Measurements from ENCODE around the gene PAXX. TPM values are rescaled to one million over a fixed set of nuclear protein-coding genes. Genes with fewer than 3 reads are reported as not detected.
"Not testable (repeated sequence)": the region's sequence is repeated elsewhere in the genome, so short reads cannot be mapped to it uniquely, and the experiment has no call there.

PAXX gene
- total RNA-seq, 4 donors from 2014 or later, result 14.2 to 39.5 (median 18.8) TPM

- H3K27ac ChIP-seq, result no peak overlapping the region
- DNase-seq, result no peak
- intact Hi-C loops (cut with DNase I; ENCODE audit: low total_unique reads), result loop anchor here (5.0 kb wide), 1 partner anchor 243 kb away; no protein-coding TSS in a partner anchor
- peaks cover 0 to 18% of the 10 kb centered on the region in 2 donors for H3K4me1 ChIP-seq
- no peak overlapping the region for H3K4me3 ChIP-seq
- H3K27me3 ChIP-seq, result no peaks in the 10 kb centered on the region
- no peaks in the 10 kb centered on the region for H3K36me3 ChIP-seq
- no peak for TF ChIP-seq CTCF (IDR thresholded peaks at IDR 0.05)
- no peak for TF ChIP-seq POLR2A (IDR thresholded peaks at IDR 0.05)
- no peaks in the 10 kb centered on the region for H3K9me3 ChIP-seq
Measured at GRCh38 chr9:137030006-137030405, 37.8 kb downstream of the PAXX start.

GRCh38 chr9:137030538-137031527 lies 38.6 kb downstream of the PAXX start:
- no peak for TF ChIP-seq CTCF (IDR thresholded peaks at IDR 0.05)
- no peak for TF ChIP-seq POLR2A (IDR thresholded peaks at IDR 0.05)
- Histone ChIP-seq H3K9me3 (no peaks in the 10 kb centered on the region), H3K36me3 (no peaks in the 10 kb centered on the region), H3K27ac (no peak overlapping the region), H3K4me3 (no peak overlapping the region), H3K4me1 (peaks cover 0 to 18% of the 10 kb centered on the region in 2 donors), H3K27me3 (no peaks in the 10 kb centered on the region)
- intact Hi-C loops (cut with DNase I; ENCODE audit: low total_unique reads), result loop anchor here (5.0 kb wide), 1 partner anchor 244 kb away; no protein-coding TSS in a partner anchor
- no peak for DNase-seq

- Histone ChIP-seq H3K4me1 (peaks cover 0 to 18% of the 10 kb centered on the region in 2 donors), H3K27me3 (no peaks in the 10 kb centered on the region), H3K27ac (no peak within 1 kb of the TSS), H3K9me3 (no peaks in the 10 kb centered on the region), H3K36me3 (no peaks in the 10 kb centered on the region), H3K4me3 (no peak within 1 kb of the TSS)
- no peak for DNase-seq
- intact Hi-C loops (cut with DNase I; ENCODE audit: low total_unique reads), result loop anchor here (5.0 kb wide), 1 partner anchor 245 kb away; no protein-coding TSS in a partner anchor
- TF ChIP-seq POLR2A (IDR thresholded peaks at IDR 0.05), result no peak
- no peak for TF ChIP-seq CTCF (IDR thresholded peaks at IDR 0.05)
Measured at GRCh38 chr9:137031904-137032640, 39.9 kb downstream of the PAXX start, which contains the start of gene FUT7. Gene FUT7 (minus strand): TSS chr9:137032088. CDS start chr9:137031991, 97 bp downstream.

GRCh38 chr9:137032858-137033257 lies 40.6 kb downstream of the PAXX start:
- no peak overlapping the region for H3K27ac ChIP-seq
- H3K27me3 ChIP-seq, result no peaks in the 10 kb centered on the region
- DNase-seq, result no peak
- H3K4me3 ChIP-seq, result no peak overlapping the region
- TF ChIP-seq POLR2A (IDR thresholded peaks at IDR 0.05) (no peak), CTCF (IDR thresholded peaks at IDR 0.05) (no peak)
- peaks cover 0 to 13% of the 10 kb centered on the region in 2 donors for H3K4me1 ChIP-seq
- no peaks in the 10 kb centered on the region for H3K9me3 ChIP-seq
- H3K36me3 ChIP-seq, result no peaks in the 10 kb centered on the region
- intact Hi-C loops (cut with DNase I; ENCODE audit: low total_unique reads), result loop anchor here (5.0 kb wide), 1 partner anchor 246 kb away; no protein-coding TSS in a partner anchor

GRCh38 chr9:137033481-137033880 lies 41.3 kb downstream of the PAXX start:
- not testable (repeated sequence) for H3K27ac ChIP-seq, H3K9me3 ChIP-seq, DNase-seq, H3K4me3 ChIP-seq, H3K27me3 ChIP-seq, H3K36me3 ChIP-seq
- intact Hi-C loops (cut with DNase I; ENCODE audit: low total_unique reads), result loop anchor here (5.0 kb wide), 1 partner anchor 246 kb away; no protein-coding TSS in a partner anchor
- peaks cover 0 to 11% of the 10 kb centered on the region in 2 donors for H3K4me1 ChIP-seq

Measured in uterus (tissue), 4 donors.